Activated CD4-positive, alpha-beta T cell treated with anti-CD3 and anti-CD28 coated beads, Interleukin-2, amount 10 ng/mL, durations not matched to agents 7 days and 5 days (primary cell): ENCODE results near the gene ANKRD11. TPM values are rescaled to one million over a fixed set of nuclear protein-coding genes. Genes with fewer than 3 reads are reported as not detected.

Experiments used
- CTCF ChIA-PET: fragments of 350-600 bp; sonication (Branson Sonifier 250); formaldehyde crosslinking; loops from one replicate; lab custom pipeline; 2021; ENCODE audit warnings: antibody characterized with exemption; lab: Charles Lee
- POLR2A ChIA-PET: fragments of 350-600 bp; sonication (Branson Sonifier 250); formaldehyde crosslinking; loops from one replicate; lab custom pipeline; 2021; ENCODE audit warnings: antibody characterized with exemption; lab: Charles Lee
- DNase-seq: peaks from one replicate; pipeline ENCODE4 v3.0.0-alpha.2; 2020
- H3K27ac Mint-ChIP-seq: one replicate; pipeline ENCODE4 v1.8.0; 2021; ENCODE audit warnings: mild to moderate bottlenecking, moderate library complexity, mixed read lengths
- H3K27me3 Mint-ChIP-seq: one replicate; pipeline ENCODE4 v1.8.0; 2021; ENCODE audit warnings: mixed read lengths
- H3K36me3 Mint-ChIP-seq: one replicate; pipeline ENCODE4 v1.8.0; 2021; ENCODE audit warnings: low read depth, mixed read lengths
- H3K4me1 Mint-ChIP-seq: one replicate; pipeline ENCODE4 v1.8.0; 2021; ENCODE audit warnings: mixed read lengths
- H3K4me3 Mint-ChIP-seq: one replicate; pipeline ENCODE4 v1.8.0; 2021; ENCODE audit warnings: mild to moderate bottlenecking, moderate library complexity, mixed read lengths
- H3K9me3 Mint-ChIP-seq: one replicate; pipeline ENCODE4 v1.8.0; 2021; ENCODE audit warnings: mixed read lengths
- total RNA-seq, 2 experiments: library from RNA; stranded (reverse); gene quantifications; one replicate each; pipeline ENCODE4 v1.2.3, GENCODE V29; 2021

Gene ANKRD11
- total RNA-seq, 2 experiments from 2014 or later: 158 to 178 TPM

DNA sequence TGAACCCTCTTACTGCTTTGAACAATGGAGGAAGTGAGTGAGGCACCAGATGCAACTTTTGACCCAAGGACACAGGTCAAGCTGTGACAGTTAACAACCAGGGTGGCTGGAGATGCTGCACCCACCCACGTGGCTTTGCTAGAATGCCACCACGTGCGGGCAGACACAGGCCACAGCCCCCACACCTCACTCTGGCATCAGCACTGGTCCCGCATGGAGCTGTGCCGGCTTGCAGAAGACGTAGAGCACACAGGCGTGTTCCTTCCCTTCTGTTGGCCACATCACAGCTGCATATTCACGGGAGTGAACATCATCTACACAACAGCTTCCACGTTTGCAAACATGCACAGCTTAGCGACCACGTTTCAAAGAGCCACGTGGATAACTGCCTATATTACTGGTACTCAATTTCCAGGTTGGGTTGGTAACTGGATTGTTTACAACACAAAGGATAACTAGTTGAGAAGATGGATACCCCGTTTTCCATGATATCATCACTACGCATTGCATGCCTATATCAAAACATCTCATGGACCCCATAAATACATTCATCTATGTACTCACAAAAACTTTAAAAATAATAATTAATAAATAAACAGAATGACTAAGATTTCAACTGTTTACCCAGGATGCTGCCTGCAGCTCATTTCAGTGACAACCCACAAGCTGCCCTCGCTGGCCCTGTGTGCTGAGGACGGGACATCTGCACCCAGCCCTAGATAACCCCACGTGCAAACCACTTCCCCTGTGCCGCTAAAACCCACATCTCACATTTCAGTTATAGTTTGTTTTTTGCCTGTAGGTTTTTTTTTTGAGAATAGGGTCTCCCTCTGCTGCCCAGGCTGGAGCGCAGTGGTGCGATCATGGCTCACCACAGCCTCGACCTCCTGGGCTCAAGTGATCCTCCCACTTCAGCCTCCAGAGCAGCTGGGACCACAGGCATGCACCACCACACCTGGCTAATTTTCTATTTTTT lies 132.0 kb downstream of the ANKRD11 start:
- ChIA-PET POLR2A (no interaction called here), CTCF (interaction anchor here (0.9 to 1.8 kb wide), 3 partner anchors 24 to 44 kb away, joined by 3 to 5 read pairs (median 3); no protein-coding TSS in a partner anchor)
- peak; percentile 71 for DNase-seq
- Mint-ChIP-seq H3K9me3 (no peaks in the 10 kb centered on the region), H3K27me3 (no peaks in the 10 kb centered on the region), H3K4me1 (peaks cover 93% of the 10 kb centered on the region), H3K4me3 (peak overlapping the region; percentile 50), H3K27ac (peak overlapping the region; percentile 87), H3K36me3 (peaks cover 36% of the 10 kb centered on the region)

DNA sequence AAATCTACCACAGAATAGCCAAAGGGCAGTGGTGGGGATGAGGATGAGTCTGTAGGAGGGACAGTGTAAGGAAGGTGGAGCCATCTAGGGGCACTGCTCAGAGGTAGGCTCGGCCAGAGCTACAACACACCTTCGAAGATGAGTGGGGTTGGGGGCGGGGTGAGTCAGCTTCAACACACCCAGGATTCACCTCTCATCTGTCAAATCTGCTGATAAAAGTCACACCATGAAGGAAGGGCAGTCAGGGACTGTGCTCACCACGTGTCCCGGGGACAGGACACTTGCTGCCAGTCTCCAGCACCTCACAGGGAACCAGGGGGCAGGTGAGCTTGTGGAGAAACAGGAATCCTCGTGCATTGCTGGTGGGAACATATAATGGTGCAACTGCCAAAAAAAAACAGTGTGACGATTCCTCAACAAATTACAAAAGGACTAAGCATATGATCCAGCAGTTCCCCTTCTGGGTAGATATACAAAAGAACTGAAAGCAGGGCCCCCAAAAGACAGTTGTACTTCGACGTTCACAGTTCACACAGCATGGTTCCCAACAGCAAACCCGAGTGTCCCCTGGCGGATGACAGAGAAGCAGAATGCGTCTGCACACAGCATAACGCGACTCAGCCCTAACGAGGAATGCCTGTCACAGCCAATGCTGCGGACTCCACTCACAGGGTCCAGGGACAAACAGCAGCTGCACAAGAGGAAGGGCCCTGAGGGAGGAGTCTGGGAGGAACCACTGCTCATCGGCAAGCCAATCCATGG lies 133.1 kb downstream of the ANKRD11 start:
- CTCF ChIA-PET: interaction anchor here (0.6 to 1.8 kb wide), 4 partner anchors 9 to 48 kb away, joined by 3 to 5 read pairs (median 3); no protein-coding TSS in a partner anchor
- Mint-ChIP-seq H3K4me1 (peaks cover 94% of the 10 kb centered on the region), H3K4me3 (peak overlapping the region; percentile 50), H3K36me3 (peaks cover 38% of the 10 kb centered on the region), H3K27me3 (no peaks in the 10 kb centered on the region), H3K27ac (peak overlapping the region; percentile 87), H3K9me3 (no peaks in the 10 kb centered on the region)
- peak; percentile 31 for DNase-seq
- POLR2A ChIA-PET: no interaction called here

DNA sequence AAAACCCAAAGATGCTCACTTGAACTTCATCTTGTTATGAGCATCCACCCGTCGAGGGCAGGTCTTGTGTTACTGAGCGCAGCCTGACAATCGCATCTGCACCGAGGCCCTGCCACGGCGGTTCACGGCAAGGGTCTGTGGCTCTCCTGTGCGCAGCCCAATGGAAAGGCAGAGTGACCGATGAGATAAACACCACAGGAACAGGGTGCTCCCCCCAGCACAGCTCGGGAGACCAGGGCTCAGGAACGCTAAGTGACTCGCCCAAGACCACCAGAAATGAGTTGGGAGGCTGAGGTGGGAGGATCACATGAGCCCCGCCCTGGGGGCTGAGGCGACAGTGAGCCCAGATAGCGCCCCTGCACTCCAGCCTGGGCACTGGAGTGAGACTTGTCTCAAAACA lies 134.7 kb downstream of the ANKRD11 start:
- H3K9me3 Mint-ChIP-seq: no peaks in the 10 kb centered on the region
- POLR2A ChIA-PET: no interaction called here
- peaks cover 39% of the 10 kb centered on the region for H3K36me3 Mint-ChIP-seq
- CTCF ChIA-PET: no interaction called here
- no peak for DNase-seq
- no peak overlapping the region for H3K27ac Mint-ChIP-seq
- H3K4me3 Mint-ChIP-seq: no peak overlapping the region
- no peaks in the 10 kb centered on the region for H3K27me3 Mint-ChIP-seq
- H3K4me1 Mint-ChIP-seq: peaks cover 93% of the 10 kb centered on the region

DNA sequence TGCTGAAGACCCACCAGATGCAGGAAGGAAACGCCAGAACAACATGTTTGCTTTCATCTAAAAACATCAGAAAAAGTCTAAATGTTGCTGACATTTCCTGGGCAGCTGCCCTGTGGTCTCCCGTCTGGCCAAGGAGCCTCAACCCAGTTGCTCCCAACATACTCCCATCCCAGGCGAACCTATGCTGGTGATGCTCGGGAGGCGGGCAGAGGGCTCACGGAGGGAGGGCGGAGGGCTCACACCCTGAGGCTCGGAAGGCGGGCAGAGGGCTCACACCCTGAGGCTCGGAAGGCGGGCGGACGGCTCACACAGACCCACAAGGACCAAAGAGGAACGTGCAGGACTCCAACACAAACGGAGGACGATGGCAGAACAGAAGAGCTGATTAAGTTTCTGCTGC lies 135.4 kb downstream of the ANKRD11 start:
- peaks cover 93% of the 10 kb centered on the region for H3K4me1 Mint-ChIP-seq
- DNase-seq: no peak
- CTCF ChIA-PET: interaction anchor here (0.7 kb wide), 1 partner anchor 25 kb away, joined by 3 read pairs; no protein-coding TSS in a partner anchor
- peaks cover 39% of the 10 kb centered on the region for H3K36me3 Mint-ChIP-seq
- peak overlapping the region; percentile 25 for H3K27ac Mint-ChIP-seq
- H3K9me3 Mint-ChIP-seq: no peaks in the 10 kb centered on the region
- no peak overlapping the region for H3K4me3 Mint-ChIP-seq
- no peaks in the 10 kb centered on the region for H3K27me3 Mint-ChIP-seq
- POLR2A ChIA-PET: no interaction called here

DNA sequence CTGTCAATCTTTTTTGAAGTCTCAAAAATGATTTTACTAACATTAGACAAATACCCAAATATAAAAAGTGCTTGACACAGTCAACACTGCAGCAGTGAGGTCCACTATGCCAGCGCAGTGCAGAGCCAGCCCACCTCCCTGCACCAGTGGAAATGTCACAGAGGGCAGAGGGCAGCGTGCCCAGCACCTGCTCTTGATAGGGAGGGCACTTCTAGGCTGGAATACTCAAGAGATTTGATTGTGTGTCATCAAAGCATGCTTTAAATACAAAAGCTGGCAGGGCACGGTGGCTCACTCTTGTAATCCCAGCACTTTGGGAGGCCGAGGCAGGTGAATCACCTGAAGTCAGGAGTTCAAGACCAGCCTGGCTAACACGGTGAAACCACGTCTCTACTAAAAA lies 136.0 kb downstream of the ANKRD11 start:
- Mint-ChIP-seq H3K27me3 (no peaks in the 10 kb centered on the region), H3K9me3 (no peaks in the 10 kb centered on the region), H3K4me3 (no peak overlapping the region), H3K27ac (no peak overlapping the region), H3K36me3 (peaks cover 39% of the 10 kb centered on the region), H3K4me1 (peaks cover 93% of the 10 kb centered on the region)
- ChIA-PET POLR2A (no interaction called here), CTCF (interaction anchor here (0.6 to 0.7 kb wide), 2 partner anchors 25 to 36 kb away, joined by 3 read pairs; no protein-coding TSS in a partner anchor)
- no peak for DNase-seq

DNA sequence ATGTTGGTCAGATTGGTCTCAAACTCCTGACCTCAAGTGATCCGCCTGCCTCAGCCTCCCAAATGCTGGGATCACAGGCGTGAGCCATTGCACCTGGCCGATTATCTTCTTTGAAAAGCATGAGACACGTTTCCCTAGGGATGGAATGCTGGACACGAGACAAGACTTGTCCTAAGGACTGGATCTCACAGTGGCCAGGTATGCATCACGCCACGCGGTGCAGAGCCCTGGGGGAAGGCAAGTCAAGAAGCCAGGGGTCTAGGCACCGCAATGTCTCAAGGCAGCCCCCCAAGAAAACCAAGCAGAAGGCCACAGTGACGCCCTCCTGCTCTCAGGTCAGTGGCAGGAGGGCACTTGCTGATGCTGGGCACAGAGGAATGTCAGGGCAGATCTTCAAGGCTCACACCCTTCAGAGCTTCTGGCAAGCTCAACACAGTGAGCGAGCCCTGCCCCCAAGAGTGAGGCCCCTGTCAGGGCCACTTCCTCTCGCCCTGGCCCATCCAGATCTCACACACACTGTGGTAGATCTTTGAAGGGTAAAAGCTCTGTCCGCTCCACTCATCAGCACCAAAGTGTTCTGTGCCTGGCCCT lies 138.2 kb downstream of the ANKRD11 start:
- H3K4me3 Mint-ChIP-seq: no peak overlapping the region
- peaks cover 28% of the 10 kb centered on the region for H3K36me3 Mint-ChIP-seq
- H3K9me3 Mint-ChIP-seq: no peaks in the 10 kb centered on the region
- ChIA-PET CTCF (interaction anchor here (0.7 to 1.3 kb wide), 2 partner anchors 10 to 155 kb away, joined by 3 read pairs; no protein-coding TSS in a partner anchor), POLR2A (no interaction called here)
- DNase-seq: no peak
- H3K27ac Mint-ChIP-seq: peak overlapping the region; percentile 66
- H3K4me1 Mint-ChIP-seq: peaks cover 88% of the 10 kb centered on the region
- H3K27me3 Mint-ChIP-seq: no peaks in the 10 kb centered on the region

DNA sequence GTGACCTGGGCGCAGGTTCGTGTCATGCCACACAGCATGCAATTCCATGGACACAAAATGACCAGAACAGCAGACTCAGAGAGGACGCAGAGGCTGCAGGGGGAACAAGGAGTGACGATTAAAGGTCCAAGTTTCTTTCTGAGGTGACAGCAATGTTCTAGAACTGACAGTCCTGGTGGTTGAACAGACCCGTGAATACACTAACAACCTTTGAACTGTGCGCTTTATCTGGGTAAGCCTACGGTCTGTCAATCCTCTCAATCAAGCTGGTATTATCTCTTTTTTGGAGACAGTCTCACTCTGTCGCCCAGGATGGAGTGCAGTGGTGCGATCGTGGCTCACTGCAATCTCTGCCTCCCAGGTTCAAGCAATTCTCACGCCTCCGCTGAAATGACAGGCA lies 138.7 kb downstream of the ANKRD11 start:
- no peaks in the 10 kb centered on the region for H3K27me3 Mint-ChIP-seq
- ChIA-PET POLR2A (no interaction called here), CTCF (interaction anchor here (0.9 to 1.3 kb wide), 2 partner anchors 11 to 120 kb away, joined by 3 read pairs; no protein-coding TSS in a partner anchor)
- H3K36me3 Mint-ChIP-seq: peaks cover 25% of the 10 kb centered on the region
- peaks cover 88% of the 10 kb centered on the region for H3K4me1 Mint-ChIP-seq
- H3K4me3 Mint-ChIP-seq: no peak overlapping the region
- H3K9me3 Mint-ChIP-seq: no peaks in the 10 kb centered on the region
- no peak for DNase-seq
- H3K27ac Mint-ChIP-seq: peak overlapping the region; percentile 66

DNA sequence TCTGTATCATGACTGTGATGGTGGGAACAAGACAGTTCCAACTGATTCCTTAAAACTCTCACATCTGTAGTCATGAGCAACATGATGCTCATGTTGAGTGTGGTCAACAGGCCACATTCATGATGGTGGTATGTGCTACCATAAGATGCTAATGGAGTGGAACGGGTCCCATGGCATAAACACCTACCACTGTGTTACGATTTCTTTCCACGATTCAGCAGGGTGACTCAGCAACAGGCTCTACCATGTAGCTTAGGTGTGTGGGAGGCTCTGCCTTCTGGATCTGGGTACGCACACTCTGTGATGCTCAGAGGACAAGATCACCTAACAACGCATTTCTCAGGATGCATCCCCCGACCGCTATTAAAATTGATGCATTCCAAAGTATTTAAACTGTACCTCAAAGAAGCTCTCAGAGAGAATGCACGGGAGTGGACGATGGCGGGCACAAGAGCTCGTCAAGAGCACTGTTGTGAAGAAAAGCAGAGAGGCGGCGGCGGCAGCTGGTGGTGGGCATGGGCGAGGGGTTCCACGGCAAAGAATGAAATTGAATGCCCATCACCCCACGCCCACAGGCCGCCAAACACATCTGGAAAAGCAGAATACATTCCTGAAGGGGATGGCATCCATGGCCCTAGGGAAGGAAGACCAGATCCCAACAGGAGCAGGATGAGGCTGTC lies 139.5 kb downstream of the ANKRD11 start:
- POLR2A ChIA-PET: no interaction called here
- H3K36me3 Mint-ChIP-seq: peaks cover 27% of the 10 kb centered on the region
- no peaks in the 10 kb centered on the region for H3K9me3 Mint-ChIP-seq
- no peak overlapping the region for H3K4me3 Mint-ChIP-seq
- H3K4me1 Mint-ChIP-seq: peaks cover 89% of the 10 kb centered on the region
- CTCF ChIA-PET: interaction anchor here (0.9 to 1.3 kb wide), 2 partner anchors 11 to 121 kb away, joined by 3 read pairs; no protein-coding TSS in a partner anchor
- DNase-seq: no peak
- H3K27me3 Mint-ChIP-seq: no peaks in the 10 kb centered on the region
- no peak overlapping the region for H3K27ac Mint-ChIP-seq

DNA sequence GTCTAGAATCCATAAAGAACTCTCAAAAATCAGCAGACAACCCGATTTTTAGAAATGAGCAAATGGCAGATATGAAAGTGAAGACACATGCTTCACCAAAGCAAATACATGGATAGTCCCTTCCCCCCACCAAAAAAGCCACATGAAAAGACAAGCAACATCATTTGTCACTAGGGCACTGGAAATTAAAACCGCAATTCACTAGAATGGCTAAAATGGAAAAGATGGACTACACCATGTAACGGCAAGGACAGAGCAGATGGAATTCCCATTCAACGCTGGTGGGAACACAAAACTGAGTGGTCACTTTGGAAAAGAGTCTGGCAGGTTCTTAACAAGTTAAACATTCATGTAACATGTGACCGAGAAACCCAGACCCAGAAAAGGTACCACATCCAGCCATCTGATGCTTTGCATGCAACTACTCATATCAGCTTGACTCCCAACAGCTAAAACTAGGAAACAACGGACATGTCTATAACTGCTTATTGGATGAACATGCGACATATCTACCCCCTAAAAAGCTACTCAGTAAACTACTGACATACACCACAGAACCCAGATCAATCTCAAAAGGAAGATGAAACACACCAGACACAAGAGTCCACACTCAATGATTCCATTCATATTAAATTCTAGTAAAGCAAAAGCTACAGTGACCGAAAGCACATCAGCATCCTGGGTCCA lies 140.3 kb downstream of the ANKRD11 start:
- Mint-ChIP-seq H3K36me3 (peaks cover 23% of the 10 kb centered on the region), H3K27me3 (no peaks in the 10 kb centered on the region), H3K27ac (peak overlapping the region; percentile 39), H3K4me1 (peaks cover 87% of the 10 kb centered on the region), H3K4me3 (peak overlapping the region; percentile 3), H3K9me3 (no peaks in the 10 kb centered on the region)
- peak; percentile 56 for DNase-seq
- ChIA-PET CTCF (interaction anchor here (1.3 kb wide), 1 partner anchor 148 kb away, joined by 3 read pairs; no protein-coding TSS in a partner anchor), POLR2A (no interaction called here)

DNA sequence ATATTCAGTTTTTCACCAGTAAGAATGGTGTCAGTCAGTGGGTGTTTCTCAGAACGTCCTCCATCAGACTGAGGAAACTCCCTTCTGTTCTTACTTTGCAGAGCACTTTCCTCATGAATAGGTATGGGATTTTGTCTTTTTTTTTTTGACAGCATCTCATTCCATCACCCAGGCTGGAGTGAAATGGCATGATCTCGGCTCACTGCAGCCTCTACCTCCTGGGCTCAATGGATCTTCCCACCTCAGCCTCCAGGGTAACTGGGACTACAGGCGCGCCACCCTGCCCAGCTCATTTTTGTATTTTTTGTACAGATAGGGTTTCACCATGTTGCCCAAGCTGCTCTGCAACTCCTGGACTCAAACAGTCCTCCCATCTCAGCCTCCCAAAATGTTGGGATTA lies 142.6 kb downstream of the ANKRD11 start:
- Mint-ChIP-seq H3K27me3 (no peaks in the 10 kb centered on the region), H3K36me3 (peaks cover 23% of the 10 kb centered on the region), H3K27ac (no peak overlapping the region), H3K9me3 (no peaks in the 10 kb centered on the region), H3K4me1 (peaks cover 70% of the 10 kb centered on the region), H3K4me3 (no peak overlapping the region)
- DNase-seq: no peak
- CTCF ChIA-PET: interaction anchor here (1.1 kb wide), 1 partner anchor 22 kb away, joined by 3 read pairs; no protein-coding TSS in a partner anchor
- POLR2A ChIA-PET: no interaction called here

DNA sequence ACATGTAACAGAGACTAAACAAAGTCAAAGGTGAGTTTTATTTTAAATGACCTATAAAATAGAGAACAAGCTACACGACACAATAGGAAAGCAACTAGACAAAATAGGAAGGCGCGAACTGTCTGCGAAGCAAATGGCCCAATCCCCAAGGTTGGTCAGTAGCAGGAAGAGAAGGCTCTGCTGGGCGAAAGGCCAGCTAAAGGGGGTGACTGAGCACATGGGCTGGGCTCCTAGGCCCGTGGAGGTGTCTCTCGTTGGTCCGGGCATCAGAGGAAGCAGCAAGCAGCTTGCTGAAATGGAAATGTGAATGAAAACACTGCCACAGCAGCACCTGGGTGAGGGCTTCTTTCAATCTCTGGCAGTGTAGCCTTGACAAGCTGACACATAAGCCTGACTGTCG lies 143.5 kb downstream of the ANKRD11 start:
- Mint-ChIP-seq H3K4me3 (no peak overlapping the region), H3K4me1 (peaks cover 67% of the 10 kb centered on the region)
- CTCF ChIA-PET: interaction anchor here (0.9 to 1.1 kb wide), 3 partner anchors 22 to 47 kb away, joined by 3 read pairs; no protein-coding TSS in a partner anchor

More for the DNA sequence above, 143.5 kb downstream of the ANKRD11 start:
- Mint-ChIP-seq H3K9me3 (no peaks in the 10 kb centered on the region), H3K27me3 (no peaks in the 10 kb centered on the region), H3K36me3 (peaks cover 26% of the 10 kb centered on the region), H3K27ac (no peak overlapping the region)
- POLR2A ChIA-PET: no interaction called here
- DNase-seq: no peak
